Measurements from ENCODE around the gene PSMC6.

The PSMC6 gene

DNA sequence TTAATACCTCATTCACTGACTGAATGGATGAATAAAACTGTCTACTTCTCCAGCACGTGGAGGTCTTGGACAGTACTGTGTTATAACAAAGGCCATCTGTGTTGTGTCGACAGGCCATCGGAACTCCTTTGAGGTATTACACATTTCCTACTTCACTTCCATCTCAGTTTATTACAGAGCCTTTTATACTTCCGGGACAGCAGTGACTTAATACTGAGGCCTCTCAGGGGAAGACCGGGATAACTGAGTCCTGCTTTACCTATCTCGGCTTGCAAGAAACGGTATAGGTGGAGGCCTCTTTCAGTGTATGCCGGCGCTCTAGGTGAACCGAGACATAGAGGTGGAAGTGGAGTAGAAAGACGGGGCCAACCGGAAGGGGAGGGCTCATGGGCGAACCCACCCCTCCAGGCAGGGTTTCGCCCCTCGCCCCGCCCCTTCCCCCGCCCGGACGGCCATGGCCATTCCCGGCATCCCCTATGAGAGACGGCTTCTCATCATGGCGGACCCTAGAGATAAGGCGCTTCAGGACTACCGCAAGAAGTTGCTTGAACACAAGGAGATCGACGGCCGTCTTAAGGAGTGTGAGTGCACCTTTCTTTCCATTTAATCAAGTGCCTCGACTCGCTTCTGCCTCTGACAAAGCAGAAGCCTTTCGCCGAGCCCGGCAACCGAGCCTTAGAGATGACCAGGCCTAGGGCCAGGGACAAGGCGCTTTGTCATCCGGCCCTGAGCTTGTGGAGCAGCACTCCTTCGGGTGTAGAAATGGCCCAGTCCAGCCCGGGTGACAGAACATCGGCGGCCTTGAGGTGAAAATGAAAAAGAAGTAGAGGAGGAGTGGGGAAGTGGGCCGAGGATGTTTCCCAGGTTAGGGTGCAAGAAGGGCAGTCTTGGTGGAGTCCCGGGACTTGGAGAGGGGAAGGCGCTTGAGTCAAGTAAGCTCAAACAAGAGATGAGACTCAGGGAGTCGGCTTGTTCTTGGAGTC, at the start of gene PSMC6:
TSS of gene PSMC6 (plus strand) at position 477 of the 983 bp plus-strand sequence. CDS start at position 497, 20 bp downstream.
- DNase-seq = peak; percentile 86 to 96

DNA sequence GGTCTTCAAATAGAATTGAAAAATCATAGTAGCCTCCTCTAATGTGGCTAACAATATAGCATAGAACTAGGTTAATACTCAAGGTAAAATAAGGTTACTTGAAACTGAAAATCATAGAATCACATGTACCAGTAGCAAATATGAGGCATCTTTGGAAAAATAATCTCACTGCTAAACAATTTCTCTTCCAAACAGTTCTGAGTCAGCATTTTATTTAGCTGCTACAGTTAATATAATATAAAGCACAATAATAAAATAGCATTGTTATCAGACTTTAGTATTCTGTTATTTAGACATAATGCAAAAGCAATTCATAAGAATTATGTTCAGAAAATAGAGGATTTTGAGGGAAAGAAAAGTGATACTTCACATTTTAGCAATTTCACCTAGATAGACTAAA, 46.7 kb upstream of the PSMC6 start:
- no peak for DNase-seq

DNA sequence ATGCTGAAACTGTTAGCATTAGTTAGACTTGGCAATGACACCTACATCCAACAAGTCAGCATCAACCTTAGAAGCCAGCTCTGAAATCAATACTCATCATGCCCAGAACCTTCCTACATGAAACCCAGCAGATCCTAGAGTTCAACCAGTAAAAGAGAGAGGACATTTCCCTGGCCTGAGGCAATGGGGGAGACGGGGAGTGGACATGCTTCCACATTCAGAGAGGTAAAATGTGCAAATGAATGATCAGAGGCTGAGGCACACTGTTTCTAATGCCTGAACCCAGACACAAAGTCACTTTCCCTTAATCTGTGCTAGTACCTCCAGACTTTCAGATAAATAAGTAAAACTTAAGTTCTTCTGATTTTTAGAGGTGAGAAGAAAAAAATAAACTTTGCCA, 46.2 kb upstream of the PSMC6 start:
- DNase-seq = no peak

DNA sequence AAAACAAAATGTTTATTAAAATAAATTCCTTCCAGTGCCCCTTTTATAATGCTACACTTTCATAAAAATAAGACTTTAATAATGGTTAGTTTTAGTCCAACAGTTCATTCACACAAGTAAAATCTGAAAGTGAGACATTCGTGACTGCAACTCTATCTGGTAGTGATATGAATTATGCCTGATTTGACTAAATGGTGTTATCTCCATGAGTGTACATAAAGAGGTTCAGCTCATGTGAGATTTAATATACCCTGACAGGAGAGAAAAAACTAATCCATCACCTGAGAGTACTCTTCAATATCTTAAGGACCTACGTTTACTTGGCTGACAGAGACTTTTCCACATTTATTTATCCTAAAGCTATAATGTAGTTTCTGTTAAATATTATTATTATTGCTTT, 45.7 kb upstream of the PSMC6 start:
- peak; percentile 36 to 62 for DNase-seq

DNA sequence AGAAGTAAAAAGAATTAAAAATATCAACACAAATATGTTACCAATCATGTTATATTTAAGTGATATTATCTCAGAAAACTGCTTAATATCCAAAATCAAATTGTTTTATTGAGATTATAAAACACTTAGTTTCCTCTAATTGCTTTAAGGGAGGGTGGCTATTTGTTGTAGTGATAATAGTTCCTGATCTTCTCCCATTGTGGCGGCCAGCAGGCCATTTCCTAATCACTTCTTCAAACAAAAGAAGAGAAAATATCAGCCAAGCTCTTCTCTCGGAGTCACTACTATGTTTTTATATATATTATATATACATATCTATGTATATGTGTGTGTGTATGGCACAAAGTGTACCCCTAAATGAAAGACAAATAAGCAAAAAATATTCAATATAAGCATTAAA, 43.1 kb upstream of the PSMC6 start:
- no peak for DNase-seq

DNA sequence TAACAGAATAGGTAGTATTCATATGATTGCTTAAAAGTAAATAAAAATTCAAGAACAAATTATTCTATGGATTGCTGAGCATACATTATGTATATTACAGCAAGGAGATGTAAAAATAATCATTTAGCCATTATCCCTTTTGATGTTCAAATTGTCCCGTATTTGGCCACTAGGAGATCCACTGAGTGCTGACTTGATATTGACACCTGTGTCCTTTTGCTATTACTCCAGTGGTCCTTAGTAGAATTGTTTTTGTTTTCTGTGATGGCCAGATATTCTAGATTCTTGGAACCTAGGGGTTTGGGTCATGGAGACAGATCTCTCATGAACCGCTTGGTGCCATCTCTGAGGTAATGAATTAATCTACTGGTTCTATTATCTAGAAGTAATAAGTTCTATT, 28.4 kb upstream of the PSMC6 start:
- no peak for DNase-seq

DNA sequence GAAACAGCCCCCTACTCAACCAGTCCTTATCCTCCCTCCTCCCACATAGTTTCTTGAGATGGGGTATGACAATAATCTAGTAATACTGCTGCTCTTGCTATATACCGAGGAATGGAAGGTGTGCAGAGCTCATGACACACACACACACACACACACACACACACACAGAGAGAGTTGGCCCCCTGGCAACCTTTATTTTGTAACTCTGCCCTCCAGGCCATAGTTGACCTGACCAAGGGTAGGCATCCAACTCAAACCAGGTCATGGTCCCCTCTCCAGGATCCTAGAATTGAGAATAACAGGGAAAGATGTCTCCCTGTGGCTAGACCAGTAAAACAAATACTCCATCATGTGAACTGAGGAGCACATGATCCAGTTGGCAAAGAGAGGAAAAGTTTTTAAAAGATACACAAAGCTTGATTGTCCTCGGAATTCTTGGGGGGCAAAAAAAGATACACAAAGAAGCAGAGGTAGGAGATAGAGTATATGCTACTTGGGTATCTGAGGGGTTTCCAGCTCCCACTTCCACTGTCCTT, 22.9 kb upstream of the PSMC6 start:
- no peak for DNase-seq

DNA sequence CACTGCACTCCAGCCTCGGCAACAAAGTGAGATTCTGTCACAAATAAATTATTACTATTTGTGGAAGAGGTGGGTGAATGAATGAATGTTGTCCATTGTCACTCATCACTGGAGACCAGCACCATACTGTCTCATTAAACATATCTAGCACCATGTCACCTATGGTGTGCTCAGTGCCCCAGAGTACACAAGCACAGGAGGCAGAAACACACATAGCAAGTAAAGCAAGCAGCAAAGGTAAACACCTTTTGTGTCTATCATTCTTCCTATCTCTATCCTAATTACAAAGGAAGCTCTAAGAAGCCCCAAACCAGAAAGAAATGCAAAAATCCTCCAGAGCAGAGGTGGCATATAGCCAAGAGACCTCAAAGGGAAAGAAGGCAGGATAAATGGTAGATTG, 20.8 kb upstream of the PSMC6 start:
- no peak for DNase-seq

DNA sequence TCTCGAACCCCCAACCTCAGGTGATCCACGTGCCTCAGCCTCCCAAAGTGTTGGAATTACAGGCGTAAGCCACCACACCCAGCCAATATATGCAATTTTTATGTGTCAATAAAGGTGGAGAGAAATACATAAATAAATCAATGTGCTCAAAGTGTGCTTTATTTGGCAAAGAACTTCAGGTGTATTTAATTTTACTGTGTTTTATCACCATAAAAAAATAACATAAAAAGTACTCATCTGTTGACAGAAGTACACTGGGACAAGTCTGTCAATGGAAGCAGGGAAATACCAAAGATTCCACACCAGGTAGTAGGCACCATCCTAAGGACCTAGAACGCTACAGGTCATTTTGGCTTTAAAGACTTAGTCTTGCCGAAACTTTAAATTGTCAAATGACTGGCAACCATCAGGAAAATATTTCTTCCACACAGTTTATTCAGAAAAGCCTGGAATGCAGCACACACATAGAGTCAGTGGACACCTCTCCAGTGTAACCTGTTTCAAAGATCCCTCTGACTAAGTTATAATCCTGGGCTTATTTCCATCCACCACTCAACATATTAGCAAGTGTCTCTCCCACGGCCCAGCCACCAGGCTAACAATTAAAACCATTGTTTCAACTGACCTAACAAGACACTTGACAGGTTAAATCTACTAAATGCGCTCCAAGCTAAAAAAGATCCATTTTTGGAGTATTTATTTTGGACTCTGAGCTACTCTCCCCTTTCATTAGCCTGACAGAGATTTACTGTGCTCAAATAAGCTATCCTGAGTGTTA, 15.8 kb upstream of the PSMC6 start:
- DNase-seq = peak in 1 of 2 experiments; percentile 5

DNA sequence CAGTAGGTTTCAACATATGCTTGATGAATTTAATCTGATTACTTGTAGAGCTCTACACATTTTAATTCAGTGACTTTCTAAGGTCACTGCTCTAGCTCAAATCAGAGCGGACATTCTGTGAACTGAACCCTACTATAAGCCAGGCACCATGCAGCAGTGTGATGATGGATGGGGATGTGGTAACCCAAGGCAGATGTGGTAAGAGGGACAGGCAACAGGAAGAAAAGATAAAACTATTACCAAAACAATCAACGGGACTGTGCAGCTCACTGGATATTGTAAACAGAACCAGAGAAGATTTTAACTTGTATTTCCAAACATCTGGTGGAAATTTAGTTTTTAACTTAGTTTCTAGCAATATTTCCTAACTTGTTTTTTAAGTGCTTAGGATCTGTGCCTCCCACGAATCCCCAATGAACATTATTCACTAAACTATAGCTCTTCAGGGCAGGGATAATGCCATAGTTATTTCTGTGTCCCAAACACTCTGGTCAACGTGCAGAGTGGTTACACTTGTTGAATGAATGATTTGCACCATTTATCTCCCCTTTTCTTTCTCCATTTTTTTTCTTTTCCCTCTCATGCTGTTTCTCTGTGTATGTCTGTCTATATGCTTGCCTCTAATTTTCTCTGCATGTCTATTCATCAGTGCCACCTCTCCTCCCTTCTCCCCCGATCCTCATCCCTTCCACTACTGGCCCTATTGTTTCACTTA, 14.6 kb upstream of the PSMC6 start:
- DNase-seq = no peak

DNA sequence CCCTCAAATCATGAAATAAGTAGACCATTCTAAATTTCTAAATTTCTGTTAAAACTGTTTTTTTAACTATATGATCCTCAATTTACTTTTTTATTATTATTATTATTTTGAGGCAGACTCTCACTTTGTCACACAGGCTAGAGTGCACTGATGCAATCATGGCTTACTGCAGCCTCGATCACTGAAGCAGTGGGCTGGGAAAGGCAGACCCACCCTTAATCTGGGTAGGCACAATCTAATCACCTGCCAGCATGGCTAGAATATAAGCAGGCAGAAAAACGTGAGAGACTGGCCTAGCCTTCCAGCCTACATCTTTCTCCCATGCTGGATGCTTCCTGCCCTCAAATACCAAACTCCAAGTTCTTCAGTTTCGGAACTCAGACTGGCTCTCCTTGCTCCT, 14.0 kb upstream of the PSMC6 start:
- no peak for DNase-seq

DNA sequence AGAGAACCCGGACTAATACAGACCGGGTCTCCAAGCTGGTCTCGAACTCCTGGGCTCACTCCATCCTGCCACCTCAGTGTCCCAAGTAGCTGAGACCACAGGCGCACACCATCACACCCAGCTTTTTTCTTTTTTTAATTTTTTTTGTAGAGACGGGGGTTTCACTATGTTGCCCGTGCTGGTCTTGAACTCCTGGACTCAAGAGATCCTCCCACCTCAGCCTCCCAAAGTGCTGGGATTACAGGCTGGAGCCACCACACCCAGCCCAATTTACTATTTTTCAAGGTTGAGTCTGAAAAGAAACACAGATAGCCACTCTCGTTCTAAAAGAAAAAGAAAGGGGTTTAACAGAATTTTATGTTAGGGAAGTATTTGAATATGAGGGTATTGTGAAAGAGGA, 13.5 kb upstream of the PSMC6 start:
- no peak for DNase-seq

DNA sequence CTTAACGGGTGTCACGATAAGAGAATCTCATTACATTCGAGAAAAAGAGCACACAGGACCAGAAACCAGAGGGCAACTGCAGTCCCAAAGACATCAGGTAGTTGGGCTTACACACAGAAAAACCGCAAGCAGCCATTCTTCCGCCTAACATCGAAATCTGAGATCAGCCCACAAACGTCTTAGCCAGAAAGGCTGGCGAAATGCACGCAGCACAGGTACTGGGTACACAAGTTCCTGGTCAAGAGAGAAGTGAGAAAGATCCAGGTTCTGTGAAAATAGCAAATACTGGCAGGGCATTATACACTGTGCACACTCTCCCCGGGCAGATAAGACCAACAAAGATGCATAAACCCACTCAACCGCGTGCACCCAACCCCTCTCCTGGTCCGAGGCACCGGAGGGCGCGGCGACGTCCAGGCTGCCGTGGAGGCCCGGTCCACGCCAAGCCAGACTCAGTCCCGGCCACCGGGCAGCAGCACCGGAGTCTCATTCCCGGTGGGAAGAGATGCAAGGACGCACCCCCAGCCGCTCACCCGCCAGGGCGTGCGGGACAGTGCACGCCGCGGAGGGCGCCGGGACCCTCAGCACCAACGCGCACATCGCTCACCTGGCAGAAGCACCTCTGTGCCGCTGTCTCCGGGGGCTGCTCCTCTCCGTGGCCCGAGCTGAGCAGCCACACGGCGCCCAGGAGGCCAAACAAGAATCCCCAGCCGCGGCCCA, 12.1 kb upstream of the PSMC6 start:
- peak; percentile 50 to 73 for DNase-seq

DNA sequence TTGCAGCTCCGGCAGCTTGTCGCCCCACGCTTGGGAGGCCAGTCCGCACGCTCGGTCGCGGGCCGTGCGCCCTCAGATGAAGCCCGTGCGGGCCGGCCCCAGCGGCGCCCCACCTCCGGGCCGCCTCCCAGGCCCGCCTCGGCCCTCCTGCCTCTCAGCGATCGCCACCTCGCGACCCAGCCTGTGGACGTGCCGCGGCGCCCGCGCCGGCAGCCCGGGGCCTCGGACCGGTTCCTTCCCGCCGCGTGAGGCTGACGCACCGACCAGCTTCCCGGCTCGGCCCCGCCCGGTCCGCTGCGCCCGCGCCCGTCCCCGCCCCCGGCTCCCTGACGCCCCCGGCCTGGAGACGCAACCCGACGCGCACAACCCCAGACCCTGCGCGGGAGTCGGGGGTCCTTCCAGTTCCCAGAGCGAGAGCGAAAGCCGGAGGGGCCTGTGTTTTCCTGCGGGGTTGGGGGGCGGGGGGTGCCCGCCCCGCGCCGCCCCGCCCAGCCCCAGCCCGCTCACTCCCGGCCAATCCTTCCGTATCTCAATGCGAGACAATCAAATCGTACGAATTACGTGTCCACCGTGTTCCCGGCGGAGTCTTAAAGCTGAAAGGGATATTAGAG, 11.4 kb upstream of the PSMC6 start, which contains the start of gene ERO1A:
TSS of gene ERO1A (minus strand) at position 78 of the 611 bp plus-strand sequence. CDS start at position 1, 77 bp downstream.
- DNase-seq = peak; percentile 59 to 87

DNA sequence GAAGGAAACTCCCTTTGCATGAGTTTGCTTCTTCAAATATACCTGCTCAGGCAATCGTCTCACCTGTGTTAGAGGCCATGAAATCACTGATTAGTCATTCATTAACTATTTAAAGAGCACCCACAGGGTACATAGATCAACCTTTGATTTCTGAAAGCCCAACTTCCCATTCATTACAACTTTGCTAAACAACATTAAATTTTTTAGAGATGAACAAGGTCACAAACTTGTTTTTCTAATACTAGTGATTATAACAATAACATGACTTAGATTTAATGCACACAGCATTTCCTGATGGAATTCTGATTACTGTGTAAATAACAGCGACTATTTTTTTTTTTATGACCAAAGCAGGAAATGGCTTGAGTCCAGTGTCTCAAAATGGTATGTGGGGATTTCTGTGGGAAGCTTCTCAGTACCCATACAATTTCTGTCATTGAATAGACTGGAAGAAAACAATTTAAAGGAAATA, 6.3 kb upstream of the PSMC6 start:
- peak; percentile 24 to 30 for DNase-seq

DNA sequence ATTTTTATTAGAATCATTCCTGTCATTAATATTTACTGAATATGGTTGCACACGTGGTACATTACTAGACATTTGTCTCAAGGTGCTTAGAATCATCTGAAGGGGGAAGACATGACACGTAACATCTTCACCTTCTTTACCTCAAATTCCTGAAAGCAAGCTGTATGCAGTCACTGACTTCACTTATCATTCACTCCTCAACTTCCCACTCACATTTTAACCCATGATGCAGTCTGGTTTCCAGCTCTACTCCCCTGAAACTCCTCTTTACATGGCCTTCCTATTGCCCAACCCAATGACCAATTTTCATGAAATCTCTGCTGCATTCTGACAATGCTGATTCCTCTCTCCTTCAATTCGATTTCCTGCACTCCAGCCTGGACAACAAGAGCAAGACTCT, 5.8 kb upstream of the PSMC6 start:
- DNase-seq = no peak

DNA sequence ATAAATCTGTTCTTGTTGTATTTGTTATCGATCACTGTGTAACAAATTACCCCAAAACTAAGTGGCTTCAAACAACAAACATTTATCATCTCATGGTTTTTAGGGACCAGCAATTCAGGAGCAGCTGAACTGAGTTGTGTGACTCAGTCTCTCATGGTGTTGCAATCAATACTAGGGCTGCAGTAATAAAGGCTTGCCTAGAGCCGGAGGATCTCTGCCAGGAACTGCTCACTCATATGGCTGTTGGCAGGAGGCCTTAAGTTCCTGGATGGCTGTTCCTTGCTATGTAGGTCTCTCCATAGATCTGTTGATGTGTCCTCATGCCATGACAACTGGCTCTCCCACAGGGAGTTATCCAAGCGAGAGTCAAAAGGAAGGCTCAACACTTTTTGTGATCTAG, 3.8 kb upstream of the PSMC6 start:
- DNase-seq = no peak

DNA sequence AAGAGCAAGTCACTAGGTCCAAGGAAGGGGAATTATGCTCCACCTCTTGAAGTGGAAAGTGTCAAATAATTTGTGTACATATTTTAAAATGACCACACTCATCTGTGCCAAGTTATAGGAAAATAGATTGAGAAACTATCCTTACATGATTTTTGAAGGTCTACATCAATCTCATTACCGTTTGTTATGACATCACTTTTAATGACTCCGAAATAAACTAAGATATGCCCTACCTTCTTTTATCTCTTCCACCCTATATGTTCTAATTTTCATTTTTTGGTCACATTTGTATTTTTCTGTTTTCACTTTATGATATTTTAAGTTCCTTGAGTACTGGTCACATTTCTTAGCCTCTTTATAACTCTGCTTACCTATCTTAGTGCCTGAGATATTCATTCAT, 3.3 kb upstream of the PSMC6 start:
- DNase-seq = no peak

DNA sequence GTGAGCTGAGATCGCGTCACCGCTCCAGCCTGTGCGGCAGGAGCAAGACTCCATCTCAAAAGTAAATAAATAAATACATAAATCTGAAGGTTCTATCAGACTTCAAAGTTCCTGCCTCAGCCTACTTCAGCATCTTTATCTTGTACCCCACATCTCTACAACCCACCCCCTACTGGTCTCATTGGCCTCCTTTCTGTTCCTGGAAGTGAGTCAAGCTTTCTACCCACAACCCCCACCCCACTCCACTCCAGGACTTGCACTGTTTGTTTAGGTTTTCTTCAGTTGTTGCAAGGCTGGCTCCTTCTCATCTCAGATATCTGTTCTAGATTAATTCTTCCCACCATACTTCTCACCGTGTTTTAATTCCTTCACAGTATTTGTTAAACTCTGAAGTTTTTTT, 714 bp upstream of the PSMC6 start:
- DNase-seq = no peak

DNA sequence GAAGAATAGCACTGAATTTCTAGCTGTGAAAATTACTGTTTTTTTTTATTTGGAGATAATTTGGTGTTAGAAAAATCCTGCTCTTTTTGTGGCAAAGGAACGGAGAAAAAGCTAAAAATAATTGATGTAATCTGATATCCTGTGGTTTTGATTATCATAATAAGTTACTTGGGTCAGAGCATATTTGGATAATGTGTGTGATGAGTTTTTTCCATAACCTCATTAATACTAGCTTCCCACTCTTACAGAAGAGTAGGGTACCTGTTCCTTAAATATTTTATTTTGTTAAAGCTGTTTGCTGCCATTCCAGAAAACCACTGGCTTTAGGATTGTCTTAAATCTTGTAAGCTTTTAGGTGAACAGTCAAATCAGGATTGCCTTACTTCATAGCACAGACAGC, 4.7 kb downstream of the PSMC6 start:
- no peak for DNase-seq

DNA sequence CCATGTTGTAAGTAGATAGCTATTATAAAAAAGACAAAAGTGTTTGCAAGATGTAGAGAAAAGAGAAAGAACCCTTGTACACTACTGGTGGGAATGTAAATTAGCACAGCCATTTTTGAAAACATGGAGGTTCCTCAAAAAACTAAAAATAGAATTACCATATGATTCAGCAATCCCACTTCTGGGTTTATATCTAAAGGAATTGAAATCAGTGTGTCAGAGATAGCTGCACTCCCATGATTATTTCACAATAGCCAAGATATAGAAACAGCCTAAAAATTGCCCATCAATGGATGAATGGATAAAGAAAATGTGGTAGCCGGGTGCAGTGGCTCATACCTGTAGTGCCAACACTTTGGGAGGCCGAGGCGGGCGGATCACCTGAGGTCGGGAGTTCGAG, 9.2 kb downstream of the PSMC6 start:
- no peak for DNase-seq

Data from NCI-H526 (cell line).